GM19035 (cell line): ENCODE results near the gene CRIP3.
"Not testable (repeated sequence)": the region's sequence is repeated elsewhere in the genome, so short reads cannot be mapped to it uniquely, and the experiment has no call there.

Source experiments
- ATAC-seq: cut with Tn5 transposase; IDR thresholded peaks from one replicate; pipeline ENCODE4 v1.9.1; 2021; ENCODE audit not compliant: unreplicated experiment

The CRIP3 gene

GRCh38 chr6:43308101-43308989, at the start of gene CRIP3:
Gene CRIP3, minus strand, starts transcription at chr6:43308826. Its CDS starts 34 bp downstream, at chr6:43308792.
- peak; percentile 65 for ATAC-seq

DNA sequence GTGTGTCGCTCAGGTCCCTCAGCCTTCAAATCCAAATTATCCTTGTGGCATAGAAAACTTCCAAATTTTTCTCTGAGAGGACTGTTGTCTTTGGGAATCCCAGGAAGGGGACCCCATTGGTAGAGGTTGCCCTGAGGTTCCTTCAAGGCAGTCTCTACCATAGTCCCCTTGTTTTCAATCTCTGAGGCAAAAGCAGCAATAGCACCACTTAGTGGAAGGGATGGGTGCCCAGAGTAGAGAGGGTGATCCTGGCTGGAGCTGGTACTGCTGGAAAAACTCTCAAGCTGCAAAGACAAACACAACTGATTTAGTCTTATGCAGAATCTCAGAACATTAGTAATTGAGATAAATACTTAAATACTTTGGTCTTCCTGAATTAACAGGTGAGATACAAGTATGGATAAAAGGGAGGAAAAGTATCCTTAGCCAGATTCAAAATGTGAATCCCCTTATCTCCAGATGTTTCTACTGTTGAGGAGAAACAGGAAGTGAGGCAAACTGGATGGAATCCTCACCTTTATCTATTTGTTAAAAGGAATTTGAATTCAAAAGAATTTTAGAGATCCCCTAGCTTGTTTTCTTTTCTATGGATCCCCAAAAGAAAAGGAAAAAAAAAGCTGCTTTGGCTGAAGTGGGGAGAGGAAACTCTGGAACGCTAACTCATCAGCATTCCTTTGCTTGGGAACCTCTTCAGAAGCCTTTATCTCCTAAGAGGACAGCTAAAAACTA, 47.4 kb upstream of the CRIP3 start:
- no peak for ATAC-seq

GRCh38 chr6:43351951-43352350, 43.3 kb upstream of the CRIP3 start:
- not testable (repeated sequence) for ATAC-seq

DNA sequence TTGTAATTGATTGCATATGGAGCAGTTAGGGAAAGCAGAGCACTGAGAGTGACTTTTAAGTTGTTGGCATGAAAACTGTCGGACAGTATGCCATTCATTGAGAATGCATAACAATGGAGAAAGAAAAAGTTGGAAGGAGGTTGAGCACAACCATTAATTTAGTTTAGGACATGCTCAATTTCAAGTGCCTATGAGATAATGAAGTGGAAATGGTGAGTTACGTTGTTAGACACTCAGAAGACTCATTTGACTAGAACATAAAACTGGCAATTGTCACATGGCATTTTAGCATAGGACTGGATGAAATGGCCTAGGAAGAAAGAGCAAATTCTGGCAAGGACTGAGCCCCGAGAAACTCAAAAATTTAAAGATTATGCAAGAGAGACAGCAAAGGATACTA, 38.8 kb upstream of the CRIP3 start:
- no peak for ATAC-seq

GRCh38 chr6:43347021-43347420, 38.4 kb upstream of the CRIP3 start:
- no peak for ATAC-seq

DNA sequence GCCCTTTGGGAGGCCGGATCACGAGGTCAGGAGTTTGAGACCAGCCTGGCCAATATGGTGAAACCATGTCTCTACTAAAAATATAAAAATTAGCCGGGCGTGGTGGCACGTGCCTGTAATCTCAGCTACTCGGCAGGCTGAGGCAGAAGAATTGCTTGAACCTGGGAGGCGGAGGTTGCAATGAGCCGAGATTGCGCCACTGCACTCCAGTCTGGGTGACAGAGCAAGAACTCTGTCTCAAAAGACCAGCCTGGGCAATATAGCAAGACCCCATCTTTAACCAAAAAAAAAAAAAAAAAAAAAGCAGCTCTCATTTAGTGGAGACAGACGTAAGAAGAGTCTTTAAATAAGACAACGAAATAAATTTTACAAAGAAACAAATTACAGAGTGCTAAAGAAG, 37.6 kb upstream of the CRIP3 start:
- not testable (repeated sequence) for ATAC-seq

GRCh38 chr6:43339168-43339567, 30.5 kb upstream of the CRIP3 start:
- ATAC-seq = peak; percentile 70

GRCh38 chr6:43338243-43338642, 29.6 kb upstream of the CRIP3 start:
- ATAC-seq = no peak

DNA sequence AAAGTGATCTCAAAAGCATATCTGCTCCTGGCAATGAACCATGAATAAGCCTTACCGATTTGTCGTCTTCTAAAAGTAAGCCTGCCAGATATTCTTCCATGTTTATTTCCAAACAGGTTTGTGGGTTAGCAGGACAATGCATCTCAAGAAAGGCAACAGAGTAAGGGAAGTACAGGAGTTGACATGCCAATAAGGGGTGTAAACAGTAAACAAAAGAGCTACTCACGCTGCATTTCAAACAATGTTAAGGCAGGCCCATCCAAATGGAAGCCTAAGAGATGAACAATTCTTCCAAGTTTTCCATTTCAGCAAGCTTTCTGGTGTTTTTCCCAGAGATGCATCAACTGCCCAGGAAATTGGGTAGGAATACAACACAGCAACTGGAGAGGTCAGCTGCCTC, 27.8 kb upstream of the CRIP3 start:
- no peak for ATAC-seq

GRCh38 chr6:43335469-43335868, 26.8 kb upstream of the CRIP3 start:
- ATAC-seq = no peak

- ATAC-seq = no peak
These were observed 26.0 kb upstream of the CRIP3 start for GRCh38 chr6:43334466-43335095.

- no peak for ATAC-seq
These were observed 23.3 kb upstream of the CRIP3 start for GRCh38 chr6:43331891-43332290.

DNA sequence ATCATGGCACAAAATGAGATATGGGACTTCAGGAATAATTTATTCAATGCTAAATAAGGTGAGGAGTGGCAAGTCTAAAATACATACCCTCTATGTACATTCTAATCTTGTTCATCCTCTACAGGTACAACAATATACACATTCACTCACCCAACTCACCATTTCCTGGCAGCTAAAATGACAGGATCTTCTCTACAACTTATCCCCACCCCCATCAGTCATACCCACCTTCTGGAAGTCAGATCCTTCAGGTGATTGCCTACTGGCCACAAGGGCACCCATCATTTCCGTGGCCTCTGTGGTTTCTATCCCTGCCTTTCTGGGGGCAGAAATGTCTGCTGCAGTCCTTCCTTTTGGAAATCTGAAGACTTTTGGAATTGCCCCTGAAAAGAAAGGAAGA, 22.8 kb upstream of the CRIP3 start:
- no peak for ATAC-seq

- no peak for ATAC-seq
These were observed 19.9 kb upstream of the CRIP3 start for GRCh38 chr6:43328528-43328927.

DNA sequence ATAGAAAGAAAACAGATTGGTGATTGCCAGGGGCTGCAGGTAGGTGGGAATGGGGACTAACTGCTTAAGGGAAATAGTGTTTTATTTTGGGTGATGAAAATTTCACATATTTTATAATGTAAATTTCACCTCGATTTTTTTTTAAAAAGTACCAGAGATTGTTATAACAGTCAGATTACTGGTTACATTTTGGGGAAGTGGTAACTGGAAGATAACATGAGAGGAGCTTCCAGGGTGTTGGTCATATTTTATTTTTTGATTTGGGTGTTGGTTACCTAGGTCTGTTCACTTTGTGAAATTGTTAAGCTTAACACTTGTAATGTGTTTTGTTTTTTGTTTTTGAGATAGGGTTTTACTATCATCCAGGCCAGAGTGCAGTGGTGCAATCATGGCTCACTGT, 17.2 kb upstream of the CRIP3 start:
- no peak for ATAC-seq

DNA sequence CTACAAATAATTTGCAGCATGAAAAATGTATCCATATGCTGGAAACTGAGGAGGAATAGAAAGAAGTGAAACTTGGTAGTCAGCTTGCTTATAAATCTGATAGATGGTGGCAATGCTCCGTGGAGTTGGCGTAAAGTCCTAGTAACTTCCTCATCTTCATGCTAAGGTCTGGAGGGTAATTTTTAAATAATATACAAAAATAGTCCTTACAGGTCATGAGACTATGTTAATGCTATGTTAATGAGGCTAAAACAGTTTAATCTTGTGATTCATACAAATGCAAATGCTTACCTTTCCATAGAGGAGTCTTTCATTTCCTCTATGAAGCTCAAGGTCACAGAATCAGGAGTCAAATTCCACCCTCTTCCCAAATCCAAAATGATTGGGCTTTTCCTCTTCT, 9.4 kb upstream of the CRIP3 start:
- no peak for ATAC-seq

- ATAC-seq = no peak
These were observed 5.2 kb upstream of the CRIP3 start for GRCh38 chr6:43313813-43314212.

GRCh38 chr6:43311666-43312065, 3.0 kb upstream of the CRIP3 start:
- ATAC-seq = no peak

- ATAC-seq = no peak
These were observed 2.0 kb upstream of the CRIP3 start for GRCh38 chr6:43310624-43311023.

DNA sequence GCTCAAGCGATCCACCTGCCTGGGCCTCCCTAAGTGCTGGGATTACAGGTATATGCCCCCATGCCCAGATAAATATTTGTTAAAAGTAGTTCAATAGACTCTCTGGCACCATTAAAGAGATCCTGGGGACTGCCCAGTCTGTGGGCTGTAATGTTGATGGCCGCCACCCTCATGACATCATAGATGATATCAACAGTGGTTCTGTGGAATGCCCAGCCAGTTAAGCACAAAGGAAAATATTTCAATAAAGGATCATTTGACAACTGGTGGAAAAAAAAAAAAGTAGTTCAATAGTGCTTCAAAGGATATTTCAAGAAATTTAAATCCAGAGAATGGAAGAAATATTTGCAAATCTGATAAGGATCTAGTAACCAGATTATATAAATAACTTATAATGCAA, 1.5 kb upstream of the CRIP3 start:
- ATAC-seq = no peak

DNA sequence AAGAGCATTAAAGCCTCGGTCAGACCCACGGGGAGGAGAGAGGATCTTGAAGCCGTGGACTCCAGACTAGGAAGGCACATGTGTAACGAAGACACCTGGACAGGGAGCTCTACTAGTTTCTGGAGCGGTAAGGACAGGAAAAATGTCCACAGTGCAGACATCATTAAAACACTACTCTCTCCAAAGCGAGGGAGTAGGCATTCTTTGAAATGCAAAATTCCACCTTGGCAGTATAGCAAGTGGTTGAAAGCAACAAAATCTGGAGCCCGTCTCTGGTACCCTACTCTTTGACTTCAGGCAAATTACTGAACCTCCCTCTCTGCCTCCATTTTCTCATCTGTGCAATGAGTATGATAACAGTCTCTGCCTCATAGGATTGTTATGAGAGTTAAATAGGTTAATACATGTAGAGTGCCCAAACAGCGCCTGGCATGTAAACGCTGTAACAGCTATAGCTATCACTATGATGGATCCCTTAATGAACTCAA, 408 bp upstream of the CRIP3 start:
- no peak for ATAC-seq
